SU-DHL-6 (cell line): ENCODE measurements around the gene SORCS2.

Experiments
- H2AFZ ChIP-seq: fragments of 200-600 bp; sonication (generic); 2 replicates; pipeline ENCODE4 v1.6.1; 2014; ENCODE audit warnings: low read depth, mild to moderate bottlenecking, moderate library complexity, mixed read lengths, antibody characterized with exemption, low read length; ENCODE audit not compliant: severe bottlenecking
- H3F3A ChIP-seq: fragments of 200-600 bp; shearing (Covaris generic); 2 replicates; pipeline ENCODE4 v1.6.0; 2016; ENCODE audit warnings: antibody characterized with exemption, mild to moderate bottlenecking; ENCODE audit not compliant: insufficient read depth
- H3K27ac ChIP-seq: fragments of 200-600 bp; sonication (generic); 2 replicates; pipeline ENCODE4 v1.5.1; 2016; ENCODE audit warnings: low read depth, mild to moderate bottlenecking, low read length, moderate library complexity, mixed read lengths
- H3K27me3 ChIP-seq: fragments of 200-600 bp; sonication (generic), shearing (Covaris generic); 2 replicates; pipeline ENCODE4 v1.6.0; 2014; ENCODE audit warnings: mild to moderate bottlenecking, low read length
- H3K36me3 ChIP-seq: fragments of 200-600 bp; sonication (generic); 2 replicates; pipeline ENCODE4 v1.6.1; 2014; ENCODE audit warnings: mild to moderate bottlenecking, low read length, mixed read lengths
- H3K4me2 ChIP-seq: fragments of 300-600, 200-600 bp; shearing (Covaris generic), sonication (generic); 2 replicates; pipeline ENCODE4 v1.6.0; 2014; ENCODE audit warnings: low read length, low read depth, mild to moderate bottlenecking; ENCODE audit not compliant: poor library complexity, severe bottlenecking
- H3K4me3 ChIP-seq: fragments of 200-600 bp; sonication (generic); 2 replicates; pipeline ENCODE4 v1.5.1; 2014; ENCODE audit warnings: antibody characterized with exemption, low read length, mild to moderate bottlenecking, mixed read lengths; ENCODE audit not compliant: insufficient read depth, poor library complexity, severe bottlenecking
- H3K79me2 ChIP-seq: fragments of 200-600 bp; sonication (generic); 2 replicates; pipeline ENCODE4 v1.6.1; 2014; ENCODE audit warnings: mild to moderate bottlenecking, low read length, moderate library complexity; ENCODE audit not compliant: insufficient read depth
- H3K9ac ChIP-seq: fragments of 200-600 bp; sonication (generic); 2 replicates; pipeline ENCODE4 v1.7.0; 2014; ENCODE audit warnings: mild to moderate bottlenecking, low read length
- H3K9me2 ChIP-seq: fragments of 200-600 bp; sonication (generic); replicated peaks from 2 replicates; pipeline ENCODE4 v1.6.1; 2014; ENCODE audit warnings: low read length; ENCODE audit not compliant: insufficient read depth
- H3K9me3 ChIP-seq: fragments of 200-600 bp; sonication (generic); 2 replicates; pipeline ENCODE4 v1.6.1; 2014; ENCODE audit warnings: low read length, mixed read lengths; ENCODE audit not compliant: insufficient read depth
- H4K20me1 ChIP-seq: fragments of 200-600 bp; sonication (generic); 2 replicates; pipeline ENCODE4 v1.6.1; 2014; ENCODE audit warnings: low read depth, mild to moderate bottlenecking, antibody characterized with exemption, low read length, moderate library complexity, mixed read lengths
- CTCF ChIP-seq: fragments of 200-600 bp; sonication (generic); IDR thresholded peaks from one replicate; pipeline ENCODE4 v1.5.1; 2017; ENCODE audit warnings: antibody characterized with exemption, mild to moderate bottlenecking, low read length, moderate library complexity; ENCODE audit not compliant: insufficient read depth, poor library complexity, severe bottlenecking
- EZH2phosphoT487 ChIP-seq: fragments of 200-600 bp; sonication (generic), shearing (Covaris generic); conservative IDR thresholded peaks from 2 replicates; pipeline ENCODE4 v1.6.1; 2018; ENCODE audit warnings: mild to moderate bottlenecking, antibody characterized with exemption, low read length, moderate library complexity, mixed read lengths

The SORCS2 gene

GRCh38 chr4:7491915-7492314 is 299.6 kb downstream of the SORCS2 start:
- no peak overlapping the region for H3K27ac ChIP-seq
- no peaks in the 10 kb centered on the region for H3K9me3 ChIP-seq
- no peaks in the 10 kb centered on the region for H4K20me1 ChIP-seq
- H2AFZ ChIP-seq, result no peak overlapping the region
- H3K9ac ChIP-seq, result no peak overlapping the region
- H3K79me2 ChIP-seq, result no peaks in the 10 kb centered on the region
- H3K36me3 ChIP-seq, result no peaks in the 10 kb centered on the region
- no peaks in the 10 kb centered on the region for H3F3A ChIP-seq
- H3K27me3 ChIP-seq, result no peaks in the 10 kb centered on the region
- no peak overlapping the region for H3K4me2 ChIP-seq
- H3K4me3 ChIP-seq, result no peak overlapping the region
- TF ChIP-seq EZH2phosphoT487 (no peak), CTCF (no peak)
- H3K9me2 ChIP-seq, result no peaks in the 10 kb centered on the region

- Histone ChIP-seq H3K27ac (no peak overlapping the region), H3F3A (no peaks in the 10 kb centered on the region), H3K4me3 (no peak overlapping the region), H3K27me3 (no peaks in the 10 kb centered on the region), H3K36me3 (no peaks in the 10 kb centered on the region), H4K20me1 (no peaks in the 10 kb centered on the region), H3K9me3 (no peaks in the 10 kb centered on the region), H2AFZ (no peak overlapping the region), H3K9me2 (no peaks in the 10 kb centered on the region), H3K4me2 (no peak overlapping the region), H3K9ac (no peak overlapping the region), H3K79me2 (no peaks in the 10 kb centered on the region)
- TF ChIP-seq EZH2phosphoT487 (no peak), CTCF (no peak)
These were observed 306.3 kb downstream of the SORCS2 start for GRCh38 chr4:7498446-7499200.

GRCh38 chr4:7499661-7500060 is 307.3 kb downstream of the SORCS2 start:
- Histone ChIP-seq H3K4me2 (no peak overlapping the region), H3K79me2 (no peaks in the 10 kb centered on the region), H3K9me2 (no peaks in the 10 kb centered on the region), H3K36me3 (no peaks in the 10 kb centered on the region), H3K4me3 (no peak overlapping the region), H4K20me1 (no peaks in the 10 kb centered on the region), H3K27ac (no peak overlapping the region), H3K9ac (no peak overlapping the region), H3F3A (no peaks in the 10 kb centered on the region), H3K9me3 (no peaks in the 10 kb centered on the region), H2AFZ (no peak overlapping the region), H3K27me3 (no peaks in the 10 kb centered on the region)
- no peak for TF ChIP-seq CTCF
- no peak for TF ChIP-seq EZH2phosphoT487
